Liver (tissue), 9 donors: ENCODE data around the gene DEAF1. TPM values are rescaled to one million over a fixed set of nuclear protein-coding genes. Genes with fewer than 3 reads are reported as not detected.

Experiments
- DNase-seq: peaks from one replicate; pipeline ENCODE4 v3.0.0-alpha.2; 2017; ENCODE audit warnings: low spot score
- H3K27ac ChIP-seq, 2 donors: one replicate each; pipeline ENCODE4 v1.7.0; 2013; ENCODE audit warnings: inconsistent platforms in 2 of 2, low read length in 2 of 2, control low read depth in 1 of 2, low read depth in 1 of 2, mild to moderate bottlenecking in 1 of 2
- H3K27me3 ChIP-seq, 4 donors: one replicate each; pipeline versions ENCODE4 v1.6.1 to v1.7.0; 2013; ENCODE audit warnings: low read length in 3 of 4, inconsistent platforms in 1 of 4, mild to moderate bottlenecking in 1 of 4, moderate library complexity in 1 of 4; ENCODE audit not compliant: control insufficient read depth in 4 of 4, insufficient read depth in 4 of 4
- H3K36me3 ChIP-seq, 4 donors: one replicate each; pipeline versions ENCODE4 v1.6.1 to v1.7.0; 2013; ENCODE audit warnings: low read length in 3 of 4, mild to moderate bottlenecking in 3 of 4, low read depth in 1 of 4, moderate library complexity in 1 of 4; ENCODE audit not compliant: control insufficient read depth in 4 of 4, insufficient read depth in 3 of 4
- H3K4me1 ChIP-seq, 4 donors: one replicate each; pipeline versions ENCODE4 v1.6.1 to v1.7.0; 2013; ENCODE audit warnings: low read length in 3 of 4, mild to moderate bottlenecking in 3 of 4, moderate library complexity in 1 of 4; ENCODE audit not compliant: control insufficient read depth in 4 of 4, insufficient read depth in 4 of 4
- H3K4me3 ChIP-seq, 3 donors: one replicate each; pipeline versions ENCODE4 v1.6.1 to v1.7.0; 2013; ENCODE audit warnings: low read length in 3 of 3, control low read depth in 1 of 3, low read depth in 1 of 3, mild to moderate bottlenecking in 1 of 3
- H3K9ac ChIP-seq, 2 donors: one replicate each; pipeline ENCODE4 v1.7.0; 2013; ENCODE audit warnings: low read length in 2 of 2, mild to moderate bottlenecking in 2 of 2, moderate library complexity in 2 of 2, control low read depth in 1 of 2, low read depth in 1 of 2
- H3K9me3 ChIP-seq, 4 donors: one replicate each; pipeline versions ENCODE4 v1.6.1 to v1.7.0; 2013; ENCODE audit warnings: low read length in 3 of 4; ENCODE audit not compliant: control insufficient read depth in 4 of 4
- EGR1 ChIP-seq, 2 donors: IDR thresholded peaks; 2 replicates each; pipeline ENCODE4 v1.6.1; 2016 to 2018; ENCODE audit warnings: antibody characterized with exemption in 2 of 2, low read depth in 2 of 2
- FOXA2 ChIP-seq: IDR thresholded peaks from 2 replicates; pipeline ENCODE4 v1.6.1; 2016; ENCODE audit warnings: antibody characterized with exemption
- GABPA ChIP-seq, 2 donors: IDR thresholded peaks in 1 of 2; conservative IDR thresholded peaks in 1 of 2; 2 replicates each; pipeline ENCODE4 v1.6.1; 2016; ENCODE audit warnings: antibody characterized with exemption in 2 of 2, mild to moderate bottlenecking in 1 of 2, moderate library complexity in 1 of 2
- HNF4A ChIP-seq, 2 donors: conservative IDR thresholded peaks; 2 replicates each; pipeline ENCODE4 v1.6.1; 2016; ENCODE audit warnings: antibody characterized with exemption in 2 of 2, mild to moderate bottlenecking in 2 of 2
- HNF4G ChIP-seq: IDR thresholded peaks from 2 replicates; pipeline ENCODE4 v1.6.1; 2016; ENCODE audit warnings: antibody characterized with exemption
- JUND ChIP-seq, 2 donors: IDR thresholded peaks; 2 replicates each; pipeline ENCODE4 v1.6.1; 2016; ENCODE audit warnings: antibody characterized with exemption in 2 of 2
- NR2F2 ChIP-seq: IDR thresholded peaks from 2 replicates; pipeline ENCODE4 v1.6.1; 2016; ENCODE audit warnings: antibody characterized with exemption
- RAD21 ChIP-seq, 2 donors: IDR thresholded peaks; 2 replicates each; pipeline ENCODE4 v1.6.1; 2016; ENCODE audit warnings: antibody characterized with exemption in 2 of 2, mild to moderate bottlenecking in 2 of 2
- RXRA ChIP-seq, 2 donors: IDR thresholded peaks; 2 replicates each; pipeline ENCODE4 v1.6.1; 2017 to 2018; ENCODE audit warnings: antibody characterized with exemption in 2 of 2, mild to moderate bottlenecking in 1 of 2
- SP1 ChIP-seq: IDR thresholded peaks from 2 replicates; pipeline ENCODE4 v1.6.1; 2018; ENCODE audit warnings: antibody characterized with exemption, mild to moderate bottlenecking
- TAF1 ChIP-seq: conservative IDR thresholded peaks from 2 replicates; pipeline ENCODE4 v1.6.1; 2016; ENCODE audit warnings: antibody characterized with exemption, mild to moderate bottlenecking
- YY1 ChIP-seq: IDR thresholded peaks from 2 replicates; pipeline ENCODE4 v1.6.1; 2016; ENCODE audit warnings: antibody characterized with exemption, mild to moderate bottlenecking
- WGBS: extraction: QIAGEN DNeasy Blood & Tissue Kit; methylation state at CpG from one replicate; pipeline ENCODE4 v1.1.7; 2013; 5-methylcytosine and 5-hydroxymethylcytosine counted together
- polyA plus RNA-seq, 2 donors: library from polyadenylated mRNA; stranded (reverse) in 1 of 2; unstranded in 1 of 2; fragments of 200-250 nt in 1 of 2; fragments of >200 nt in 1 of 2; fragmentation: Nextera tagmentation in 1 of 2; extraction: Ambion mirVana in 1 of 2; gene quantifications; one replicate each; pipeline versions ENCODE4 v1.2.1 to v1.2.3, GENCODE V29; 2013 to 2015
- total RNA-seq, 2 donors: library from RNA; depleted of rRNA; stranded (reverse); fragments of >200 nt; gene quantifications; one replicate each; pipeline ENCODE4 v1.2.3, GENCODE V29; 2014
- TF ChIP-seq, protein P1 (sequence below): IDR thresholded peaks from 2 replicates; pipeline ENCODE4 v1.6.1; 2016; ENCODE audit warnings: antibody characterized with exemption
- TF ChIP-seq, protein P2 (sequence below): IDR thresholded peaks from 2 replicates; pipeline ENCODE4 v1.6.1; 2016; ENCODE audit warnings: antibody characterized with exemption
- TF ChIP-seq, protein P3 (sequence below): fragments of 150-350 bp; IDR thresholded peaks from 2 replicates; pipeline ENCODE4 v1.5.1; 2017; ENCODE audit warnings: improper control_type of control experiment, low read depth, low read length; ENCODE audit not compliant: missing input control
- TF ChIP-seq, protein P4 (sequence below): IDR thresholded peaks from 2 replicates; pipeline ENCODE4 v1.6.1; 2016; ENCODE audit warnings: antibody characterized with exemption
- donor health status: healthy.
- donor health status: healthy.
- donor health status: healthy.
- donor health status: healthy.
- donor health status: healthy.

The DEAF1 gene
- total and polyA plus RNA-seq, 4 donors: 7.0 to 11.4 (median 10.1) TPM

DNA sequence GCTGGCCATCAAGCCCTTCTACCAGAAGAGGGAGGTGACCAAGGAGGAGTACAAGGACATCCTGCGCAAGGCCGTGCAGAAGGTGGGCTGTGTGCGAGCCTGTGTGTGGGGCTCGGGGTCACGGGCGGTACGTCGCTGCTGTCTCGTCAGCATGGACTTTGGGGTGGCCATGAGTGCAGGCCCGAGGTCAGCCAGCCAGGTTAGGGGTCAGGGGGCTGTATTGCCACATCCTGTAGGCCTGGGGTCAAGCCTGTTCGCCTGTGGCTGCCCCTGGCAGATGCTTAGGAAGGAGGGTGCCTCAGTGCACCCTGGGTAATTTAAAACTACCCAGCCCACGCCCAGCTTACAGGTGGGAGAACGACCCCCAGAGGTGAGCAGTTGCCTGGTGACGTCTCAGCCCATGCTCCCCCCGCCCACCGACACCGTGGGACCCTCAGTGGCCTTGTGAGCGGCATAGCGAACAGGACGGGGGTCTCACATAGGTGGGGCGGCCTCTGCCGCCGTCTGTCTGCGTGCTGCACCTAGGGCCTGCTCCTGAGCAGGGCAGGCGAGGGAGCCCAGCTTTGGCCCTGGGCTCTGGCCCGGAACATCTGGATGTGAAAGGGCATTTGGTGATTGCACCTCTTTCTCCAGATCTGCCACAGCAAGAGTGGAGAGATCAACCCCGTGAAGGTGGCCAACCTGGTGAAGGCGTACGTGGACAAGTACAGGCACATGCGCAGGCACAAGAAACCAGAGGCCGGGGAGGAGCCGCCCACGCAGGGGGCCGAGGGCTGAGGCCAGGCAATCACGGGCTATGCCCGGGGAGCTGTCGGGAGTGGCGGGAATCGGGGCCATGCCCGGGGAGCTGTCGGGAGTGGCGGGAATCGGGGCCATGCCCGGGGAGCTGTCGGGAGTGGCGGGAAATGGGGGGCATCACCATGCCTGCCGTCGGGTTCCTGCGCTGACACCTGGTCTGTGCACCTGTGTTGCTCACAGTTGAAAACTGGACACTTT, 83.7 kb downstream of the DEAF1 start:
- H3K36me3 ChIP-seq: peaks cover 12 to 45% (median 26%) of the 10 kb centered on the region in 4 donors
- WGBS: 51% methylated on average over 49 of the region's 49 CpGs
- no peaks in the 10 kb centered on the region for H3K9me3 ChIP-seq
- no peak overlapping the region for H3K4me3 ChIP-seq
- TF ChIP-seq EGR1 (IDR thresholded peaks at IDR 0.05; ENCODE audit: low read depth in 2 of 2) (peak in 1 of 2 donors; percentile 44), JUND (IDR thresholded peaks at IDR 0.05) (no peak), NR2F2 (peak; percentile 83), FOXA2 (no peak), HNF4A (conservative IDR thresholded peaks at IDR 0.05) (peak; percentile 83 to 88), RXRA (IDR thresholded peaks at IDR 0.05) (peak; percentile 96 to 99), SP1 (peak; percentile 82), GABPA (IDR thresholded peaks at IDR 0.05 in 1 of 2, conservative IDR thresholded peaks at IDR 0.05 in 1 of 2) (no peak), HNF4G (peak; percentile 32)
- TF ChIP-seq, protein P1, sequence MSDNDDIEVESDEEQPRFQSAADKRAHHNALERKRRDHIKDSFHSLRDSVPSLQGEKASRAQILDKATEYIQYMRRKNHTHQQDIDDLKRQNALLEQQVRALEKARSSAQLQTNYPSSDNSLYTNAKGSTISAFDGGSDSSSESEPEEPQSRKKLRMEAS: no peak
- TF ChIP-seq, protein P2, sequence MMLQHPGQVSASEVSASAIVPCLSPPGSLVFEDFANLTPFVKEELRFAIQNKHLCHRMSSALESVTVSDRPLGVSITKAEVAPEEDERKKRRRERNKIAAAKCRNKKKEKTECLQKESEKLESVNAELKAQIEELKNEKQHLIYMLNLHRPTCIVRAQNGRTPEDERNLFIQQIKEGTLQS: no peak
- TF ChIP-seq, protein P3, sequence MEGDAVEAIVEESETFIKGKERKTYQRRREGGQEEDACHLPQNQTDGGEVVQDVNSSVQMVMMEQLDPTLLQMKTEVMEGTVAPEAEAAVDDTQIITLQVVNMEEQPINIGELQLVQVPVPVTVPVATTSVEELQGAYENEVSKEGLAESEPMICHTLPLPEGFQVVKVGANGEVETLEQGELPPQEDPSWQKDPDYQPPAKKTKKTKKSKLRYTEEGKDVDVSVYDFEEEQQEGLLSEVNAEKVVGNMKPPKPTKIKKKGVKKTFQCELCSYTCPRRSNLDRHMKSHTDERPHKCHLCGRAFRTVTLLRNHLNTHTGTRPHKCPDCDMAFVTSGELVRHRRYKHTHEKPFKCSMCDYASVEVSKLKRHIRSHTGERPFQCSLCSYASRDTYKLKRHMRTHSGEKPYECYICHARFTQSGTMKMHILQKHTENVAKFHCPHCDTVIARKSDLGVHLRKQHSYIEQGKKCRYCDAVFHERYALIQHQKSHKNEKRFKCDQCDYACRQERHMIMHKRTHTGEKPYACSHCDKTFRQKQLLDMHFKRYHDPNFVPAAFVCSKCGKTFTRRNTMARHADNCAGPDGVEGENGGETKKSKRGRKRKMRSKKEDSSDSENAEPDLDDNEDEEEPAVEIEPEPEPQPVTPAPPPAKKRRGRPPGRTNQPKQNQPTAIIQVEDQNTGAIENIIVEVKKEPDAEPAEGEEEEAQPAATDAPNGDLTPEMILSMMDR: no peak
- TF ChIP-seq, protein P4, sequence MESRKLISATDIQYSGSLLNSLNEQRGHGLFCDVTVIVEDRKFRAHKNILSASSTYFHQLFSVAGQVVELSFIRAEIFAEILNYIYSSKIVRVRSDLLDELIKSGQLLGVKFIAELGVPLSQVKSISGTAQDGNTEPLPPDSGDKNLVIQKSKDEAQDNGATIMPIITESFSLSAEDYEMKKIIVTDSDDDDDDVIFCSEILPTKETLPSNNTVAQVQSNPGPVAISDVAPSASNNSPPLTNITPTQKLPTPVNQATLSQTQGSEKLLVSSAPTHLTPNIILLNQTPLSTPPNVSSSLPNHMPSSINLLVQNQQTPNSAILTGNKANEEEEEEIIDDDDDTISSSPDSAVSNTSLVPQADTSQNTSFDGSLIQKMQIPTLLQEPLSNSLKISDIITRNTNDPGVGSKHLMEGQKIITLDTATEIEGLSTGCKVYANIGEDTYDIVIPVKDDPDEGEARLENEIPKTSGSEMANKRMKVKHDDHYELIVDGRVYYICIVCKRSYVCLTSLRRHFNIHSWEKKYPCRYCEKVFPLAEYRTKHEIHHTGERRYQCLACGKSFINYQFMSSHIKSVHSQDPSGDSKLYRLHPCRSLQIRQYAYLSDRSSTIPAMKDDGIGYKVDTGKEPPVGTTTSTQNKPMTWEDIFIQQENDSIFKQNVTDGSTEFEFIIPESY: no peak
- no peak for DNase-seq
- peaks cover 20 to 85% (median 60%) of the 10 kb centered on the region in 4 donors for H3K4me1 ChIP-seq
- no peak overlapping the region for H3K9ac ChIP-seq
- H3K27ac ChIP-seq: peak overlapping the region; percentile 26 to 73
- H3K27me3 ChIP-seq: no peaks in the 10 kb centered on the region

DNA sequence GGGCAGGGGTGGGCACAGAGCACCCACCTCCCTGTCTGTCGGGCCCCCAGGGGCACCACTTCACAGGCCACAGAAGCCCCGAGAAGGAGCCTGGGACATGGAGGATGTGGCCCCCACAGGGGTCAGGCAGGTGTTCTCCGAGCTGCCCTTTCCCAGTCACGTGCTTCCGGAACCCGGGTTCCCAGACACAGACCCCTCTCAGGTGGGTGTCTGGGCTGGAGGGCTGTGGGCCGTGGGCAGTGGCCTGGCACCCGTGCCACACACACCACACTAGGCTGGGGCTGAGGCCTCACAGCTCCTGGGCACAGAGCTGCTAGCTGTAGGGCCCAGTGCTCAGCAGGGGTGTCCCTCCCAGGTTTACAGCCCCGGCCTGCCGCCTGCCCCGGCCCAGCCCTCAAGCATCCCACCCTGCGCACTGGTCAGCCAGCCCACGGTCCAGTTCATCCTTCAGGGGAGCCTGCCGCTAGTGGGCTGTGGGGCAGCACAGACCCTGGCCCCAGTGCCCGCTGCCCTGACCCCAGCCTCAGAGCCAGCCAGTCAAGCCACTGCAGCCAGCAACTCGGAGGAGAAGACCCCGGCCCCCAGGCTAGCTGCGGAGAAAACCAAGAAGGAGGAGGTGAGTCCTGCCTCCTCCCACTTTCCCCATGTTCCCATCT, 84.7 kb downstream of the DEAF1 start:
- no peak for DNase-seq
- Histone ChIP-seq H3K9me3 (no peaks in the 10 kb centered on the region), H3K4me3 (no peak overlapping the region), H3K4me1 (peaks cover 22 to 90% (median 59%) of the 10 kb centered on the region in 4 donors), H3K27ac (peak overlapping the region; percentile 16 to 73), H3K36me3 (peaks cover 12 to 49% (median 32%) of the 10 kb centered on the region in 4 donors), H3K27me3 (no peaks in the 10 kb centered on the region), H3K9ac (no peak overlapping the region)
- 93% methylated on average over 18 of the region's 18 CpGs for WGBS
- no peak for TF ChIP-seq RAD21 (IDR thresholded peaks at IDR 0.05)
- TF ChIP-seq TAF1: no peak
- TF ChIP-seq, protein P3: no peak
- TF ChIP-seq JUND (IDR thresholded peaks at IDR 0.05): no peak
- TF ChIP-seq YY1: no peak
- TF ChIP-seq NR2F2: no peak
- TF ChIP-seq HNF4G: no peak
- TF ChIP-seq, protein P1: no peak
